AG10803 (cell line): ENCODE data around the gene HEATR1.
"Not testable (repeated sequence)": the region's sequence is repeated elsewhere in the genome, so short reads cannot be mapped to it uniquely, and the experiment has no call there.

Experiments used
- DNase-seq: peaks from one replicate; pipeline ENCODE4 v3.0.0; 2010; ENCODE audit warnings: low read depth
- H3K4me3 ChIP-seq: 2 replicates; pipeline ENCODE4 v1.5.1; 2011; ENCODE audit warnings: mild to moderate bottlenecking, low read length, control low read depth
- CTCF ChIP-seq: conservative IDR thresholded peaks from 2 replicates; pipeline ENCODE4 v1.5.1; 2011; ENCODE audit warnings: mild to moderate bottlenecking, low read length, control low read depth, inconsistent platforms

The HEATR1 gene

GRCh38 chr1:236581528-236581927 lies 22.8 kb downstream of the HEATR1 start:
- no peak for TF ChIP-seq CTCF
- no peak for DNase-seq
- no peak overlapping the region for H3K4me3 ChIP-seq

GRCh38 chr1:236580404-236580803 lies 23.9 kb downstream of the HEATR1 start:
- not testable (repeated sequence) for DNase-seq

GRCh38 chr1:236578661-236579060 lies 25.7 kb downstream of the HEATR1 start:
- DNase-seq: no peak
- no peak for TF ChIP-seq CTCF
- H3K4me3 ChIP-seq: no peak overlapping the region

More at GRCh38 chr1:236580404-236580803, 23.9 kb downstream of the HEATR1 start:
- not testable (repeated sequence) for H3K4me3 ChIP-seq

- not testable (repeated sequence) for H3K4me3 ChIP-seq, DNase-seq
Observed at GRCh38 chr1:236577041-236577440, 27.3 kb downstream of the HEATR1 start.

GRCh38 chr1:236576004-236576403 lies 28.3 kb downstream of the HEATR1 start:
- H3K4me3 ChIP-seq: no peak overlapping the region
- TF ChIP-seq CTCF: no peak
- peak; percentile 77 for DNase-seq

- TF ChIP-seq CTCF: no peak
- no peak overlapping the region for H3K4me3 ChIP-seq
- DNase-seq: peak; percentile 72
Observed at GRCh38 chr1:236575523-236575922, 28.8 kb downstream of the HEATR1 start.

GRCh38 chr1:236568285-236568894 lies 35.9 kb downstream of the HEATR1 start:
- H3K4me3 ChIP-seq: no peak overlapping the region
- TF ChIP-seq CTCF: no peak
- DNase-seq: peak; percentile 60

GRCh38 chr1:236565530-236565929 lies 38.8 kb downstream of the HEATR1 start:
- no peak for TF ChIP-seq CTCF
- no peak for DNase-seq
- no peak overlapping the region for H3K4me3 ChIP-seq
